Measurements from ENCODE around the gene TMUB2.

Gene TMUB2

DNA sequence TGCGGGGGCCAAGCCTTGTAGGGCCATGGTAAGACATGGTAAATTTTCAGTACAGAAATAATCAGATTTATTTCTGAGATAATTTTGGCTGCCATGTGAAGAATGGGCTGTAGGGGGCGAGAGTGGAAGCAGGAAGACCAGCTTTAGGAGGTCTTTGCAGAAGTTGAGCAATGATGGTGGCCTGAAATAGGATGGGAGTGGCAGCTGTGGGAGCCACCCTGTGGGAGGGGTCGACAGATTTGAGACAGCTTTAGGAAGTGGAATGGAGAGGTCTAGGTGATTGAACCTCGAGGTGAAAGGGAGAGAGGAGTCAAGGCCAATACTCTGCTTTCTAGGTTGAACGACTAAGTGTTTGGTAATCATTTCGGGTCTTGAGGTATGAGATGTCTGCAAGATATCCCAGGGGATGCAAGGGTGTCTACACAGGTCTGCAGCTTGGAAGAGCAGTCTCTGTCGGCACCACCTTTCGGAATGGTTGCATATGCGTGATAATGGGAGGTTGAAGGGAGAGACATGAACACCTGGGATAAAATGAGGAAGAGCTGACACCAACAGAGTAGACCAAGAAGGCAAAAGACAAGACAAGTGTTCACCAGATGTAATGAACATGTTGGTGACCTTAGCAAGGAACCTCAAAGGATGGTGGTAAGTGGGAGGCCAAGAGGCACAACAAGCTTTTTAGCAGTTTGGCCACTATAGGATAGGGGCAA, 17.1 kb downstream of the TMUB2 start:
- no peak for DNase-seq

DNA sequence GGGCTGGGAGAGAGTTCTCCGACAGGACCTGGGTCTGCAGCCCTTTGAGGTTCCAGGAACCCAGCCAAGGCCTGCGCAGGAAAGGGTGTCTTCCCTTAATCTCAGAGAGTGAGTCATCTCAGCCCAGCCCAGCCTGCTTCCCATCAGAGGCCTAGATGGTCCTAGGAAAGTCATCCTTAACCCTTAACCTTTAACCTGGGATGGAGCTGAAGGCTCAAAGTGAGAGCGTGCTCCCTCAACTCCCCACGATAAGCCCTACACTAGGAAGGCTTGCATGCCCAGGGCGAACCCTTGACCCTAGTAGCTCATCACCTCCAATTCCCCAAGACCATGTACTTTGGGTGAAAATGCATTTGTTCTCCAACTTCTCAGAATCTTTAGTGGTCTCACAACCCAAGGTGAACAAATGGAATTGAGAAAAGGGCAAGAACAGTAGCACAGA, 17.7 kb downstream of the TMUB2 start:
- DNase-seq, result no peak

DNA sequence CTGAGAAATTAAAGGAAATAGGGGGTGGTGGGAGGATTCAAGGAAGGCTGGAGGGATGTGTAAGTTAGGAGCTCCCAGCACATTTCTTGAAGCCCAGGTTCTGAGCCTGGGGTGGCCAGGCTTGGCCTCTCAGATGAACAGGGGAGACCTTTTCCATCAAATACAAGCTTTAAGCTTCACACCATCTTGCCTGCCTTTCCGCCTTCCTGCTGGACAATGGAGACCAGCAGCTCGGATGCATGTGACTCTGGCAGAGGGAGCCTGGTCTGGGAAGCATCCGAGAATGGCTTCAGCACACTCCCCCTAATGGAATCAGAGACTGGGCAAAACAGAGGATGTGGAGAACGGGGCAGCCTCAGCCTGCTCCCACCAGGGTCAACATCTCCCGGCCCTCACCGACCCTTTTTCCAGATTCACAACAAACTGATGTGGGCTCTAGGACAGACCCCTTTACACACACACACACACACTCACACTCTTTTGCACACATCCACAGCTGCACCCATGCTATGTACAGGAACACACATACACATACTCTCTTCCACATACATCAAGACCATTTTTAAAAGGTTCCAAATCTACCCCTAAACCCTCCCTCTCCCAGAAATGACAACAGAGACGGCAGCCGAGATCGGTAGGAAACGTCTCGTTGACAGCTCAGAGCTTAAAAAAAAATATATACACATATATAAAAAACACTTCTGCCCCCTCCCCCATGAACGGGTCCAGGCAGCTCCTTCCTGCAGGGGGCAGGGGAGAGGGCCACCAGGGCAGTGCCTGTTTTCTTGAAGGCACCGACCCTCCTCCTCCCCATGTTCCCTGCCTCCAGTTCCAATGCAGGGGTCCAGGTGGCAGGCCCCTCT, 19.4 kb downstream of the TMUB2 start:
- DNase-seq, result no peak

DNA sequence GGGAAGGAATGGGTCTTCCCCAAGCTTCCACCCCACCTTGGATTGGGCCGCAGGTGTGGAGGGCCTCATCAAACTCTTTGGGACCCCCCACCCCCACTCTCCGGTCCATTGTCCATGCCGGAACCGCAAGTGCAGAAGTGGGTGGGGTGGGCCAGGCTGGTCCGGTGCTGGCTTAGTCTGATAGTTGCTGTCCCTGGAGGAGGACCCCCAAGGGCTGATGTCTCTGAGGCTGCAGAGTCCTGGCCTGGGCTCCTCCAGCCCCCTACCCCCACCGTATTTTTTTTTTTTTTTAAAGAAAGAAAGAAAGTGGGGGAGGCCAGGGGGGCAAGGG, 20.0 kb downstream of the TMUB2 start:
- no peak for DNase-seq

DNA sequence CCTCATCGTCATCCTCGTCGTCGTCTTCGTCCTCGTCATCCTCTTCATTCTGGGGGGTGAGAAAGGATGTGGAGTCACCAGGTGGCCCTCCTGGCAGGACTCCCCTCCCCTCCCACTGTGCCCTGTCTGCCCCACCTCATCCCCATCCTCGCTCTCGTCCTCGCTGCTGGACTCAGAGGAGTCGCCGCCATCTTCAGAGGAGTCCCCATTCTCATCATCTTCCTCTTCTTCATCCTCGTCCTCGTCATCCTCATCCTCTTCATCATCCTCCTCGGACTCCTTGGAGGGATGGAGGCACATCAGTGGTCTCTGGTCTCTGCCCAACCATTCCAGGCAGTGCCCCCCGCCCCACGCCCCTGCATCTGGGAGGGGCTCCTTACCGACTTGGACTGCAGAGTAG, 20.5 kb downstream of the TMUB2 start:
- no peak for DNase-seq

DNA sequence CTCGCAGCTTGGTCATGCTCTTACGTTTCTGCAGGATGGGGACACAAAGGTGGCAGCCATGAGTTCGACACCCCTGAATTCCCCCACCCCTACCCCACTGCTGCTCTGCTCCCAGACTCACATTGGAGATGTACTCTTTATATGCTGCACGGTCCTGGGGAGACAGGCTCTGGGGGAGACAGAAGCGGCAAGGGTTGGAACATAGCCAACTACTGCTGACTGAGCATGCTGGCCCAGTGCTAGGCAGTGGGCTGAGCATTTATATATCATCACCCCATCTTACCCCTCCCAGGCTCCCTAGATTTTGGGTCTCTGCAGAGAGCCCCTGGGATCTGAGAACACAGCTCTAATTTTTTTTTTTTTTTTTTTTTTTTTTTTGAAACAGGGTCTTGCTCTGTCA, 21.0 kb downstream of the TMUB2 start:
- no peak for DNase-seq

DNA sequence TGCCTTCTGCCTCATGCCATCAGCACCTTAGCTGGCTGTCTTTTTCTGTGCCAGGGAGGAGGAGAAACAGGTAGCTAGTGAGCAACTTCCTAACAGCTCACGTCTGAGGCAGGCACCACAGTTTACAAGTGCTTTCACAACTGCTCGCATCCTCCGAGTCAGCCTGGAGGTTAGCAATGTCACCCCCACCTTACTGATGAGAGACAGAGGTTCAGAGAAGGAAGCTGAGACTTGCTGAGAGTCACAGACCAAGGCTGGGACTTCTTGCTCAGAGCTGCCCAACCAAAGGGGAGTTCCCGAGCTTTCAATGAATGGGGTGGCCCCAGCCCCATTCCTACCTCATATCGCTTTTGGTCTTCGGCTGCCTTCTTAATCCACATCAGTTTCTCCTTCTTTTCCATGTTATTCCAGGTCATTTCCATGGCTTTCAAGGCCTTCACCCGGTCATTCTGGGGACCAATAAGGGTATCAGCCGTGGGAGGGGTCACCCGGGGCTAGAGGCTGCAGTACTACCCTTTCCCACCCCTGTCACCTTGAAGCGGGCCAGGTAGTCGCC, 23.1 kb downstream of the TMUB2 start:
- DNase-seq, result no peak

DNA sequence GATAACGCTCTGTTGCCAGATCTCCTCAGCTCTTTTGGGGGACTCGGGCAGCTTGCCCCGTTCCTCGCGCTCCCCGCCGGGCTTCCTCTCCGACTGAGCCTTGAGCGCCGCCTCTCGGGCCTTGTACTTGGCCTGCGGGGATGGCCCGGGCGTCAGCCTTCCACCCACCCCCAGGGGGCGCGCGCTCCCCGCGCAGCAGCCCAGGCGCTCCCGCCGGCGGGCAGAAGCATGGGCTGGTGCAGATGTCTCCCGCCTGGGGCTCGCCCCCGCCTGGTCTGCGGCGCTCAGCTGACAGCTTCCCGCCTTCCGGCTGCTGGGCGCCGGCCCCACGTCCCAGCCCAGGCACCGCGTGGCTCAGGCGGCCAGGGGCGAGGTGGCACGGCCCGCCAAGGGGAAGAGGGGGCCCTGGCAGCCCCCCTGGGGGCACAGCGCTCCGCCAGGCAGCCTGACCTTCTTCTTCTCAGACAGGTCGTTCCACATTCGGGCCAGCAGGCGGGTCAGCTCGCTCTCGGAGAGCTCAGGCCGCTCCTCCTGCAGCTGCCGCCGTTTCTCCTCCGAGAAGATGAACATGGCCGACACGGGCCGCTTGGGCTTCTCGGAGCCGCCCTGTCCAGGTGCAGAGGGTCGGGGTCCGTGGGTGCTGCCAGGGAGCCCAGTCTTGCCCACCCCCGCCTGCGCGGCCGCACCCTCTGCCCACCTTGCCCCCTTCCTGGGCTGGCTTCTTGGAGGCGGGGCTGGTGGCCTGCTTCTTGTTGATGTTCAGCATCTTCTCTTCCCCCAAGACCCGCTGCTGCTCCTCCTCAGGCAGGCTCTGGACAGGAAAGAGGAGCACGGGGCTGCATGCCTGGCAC, 23.8 kb downstream of the TMUB2 start:
- DNase-seq, result peak; percentile 87

DNA sequence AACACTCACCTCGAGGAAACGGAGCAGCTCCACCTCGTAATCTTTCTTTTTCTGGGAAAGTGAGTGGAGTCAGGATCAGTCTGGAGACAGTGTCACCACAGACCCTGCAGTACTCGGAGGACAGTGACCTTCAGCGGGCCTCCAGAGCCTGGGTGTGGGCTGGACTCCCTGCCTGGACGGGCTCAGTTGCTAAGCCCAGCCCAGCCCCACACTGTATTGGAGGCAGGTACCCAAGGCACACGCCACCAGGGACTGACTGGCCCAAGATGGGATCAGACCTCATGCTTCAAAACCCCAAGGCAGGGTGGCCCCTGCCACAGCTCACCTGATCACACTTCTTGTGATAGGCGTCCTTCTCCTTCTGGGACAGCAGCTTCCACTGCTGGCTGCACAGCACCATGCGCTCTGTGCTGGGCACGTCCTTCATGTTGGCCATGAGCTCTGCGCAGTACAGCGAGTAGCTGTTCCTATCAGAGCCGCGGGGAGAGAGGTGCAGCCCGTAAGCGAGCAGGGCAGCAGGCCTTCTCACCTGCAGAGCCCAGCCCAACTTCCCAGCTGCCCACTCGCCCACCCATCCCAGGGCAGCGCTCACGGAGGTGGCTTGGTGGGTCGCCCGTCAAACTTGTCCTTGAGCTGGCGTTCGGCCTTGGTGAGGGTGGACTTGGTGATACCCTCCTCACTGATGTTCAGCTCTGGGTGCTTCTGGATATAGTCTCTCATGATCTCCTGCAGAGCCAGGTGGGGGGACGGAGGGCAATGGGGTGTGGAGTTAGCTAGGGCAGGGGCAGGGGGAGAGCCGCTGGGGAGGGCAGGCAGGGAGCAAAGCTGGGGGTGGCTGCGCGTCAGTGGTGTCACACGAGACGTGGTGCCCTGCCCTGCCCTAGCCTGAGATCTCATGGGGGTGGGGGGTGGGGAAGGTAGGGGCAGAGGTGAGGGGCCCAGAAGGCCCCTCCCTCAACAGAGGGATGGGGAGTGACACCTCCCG, 24.8 kb downstream of the TMUB2 start:
- no peak for DNase-seq

DNA sequence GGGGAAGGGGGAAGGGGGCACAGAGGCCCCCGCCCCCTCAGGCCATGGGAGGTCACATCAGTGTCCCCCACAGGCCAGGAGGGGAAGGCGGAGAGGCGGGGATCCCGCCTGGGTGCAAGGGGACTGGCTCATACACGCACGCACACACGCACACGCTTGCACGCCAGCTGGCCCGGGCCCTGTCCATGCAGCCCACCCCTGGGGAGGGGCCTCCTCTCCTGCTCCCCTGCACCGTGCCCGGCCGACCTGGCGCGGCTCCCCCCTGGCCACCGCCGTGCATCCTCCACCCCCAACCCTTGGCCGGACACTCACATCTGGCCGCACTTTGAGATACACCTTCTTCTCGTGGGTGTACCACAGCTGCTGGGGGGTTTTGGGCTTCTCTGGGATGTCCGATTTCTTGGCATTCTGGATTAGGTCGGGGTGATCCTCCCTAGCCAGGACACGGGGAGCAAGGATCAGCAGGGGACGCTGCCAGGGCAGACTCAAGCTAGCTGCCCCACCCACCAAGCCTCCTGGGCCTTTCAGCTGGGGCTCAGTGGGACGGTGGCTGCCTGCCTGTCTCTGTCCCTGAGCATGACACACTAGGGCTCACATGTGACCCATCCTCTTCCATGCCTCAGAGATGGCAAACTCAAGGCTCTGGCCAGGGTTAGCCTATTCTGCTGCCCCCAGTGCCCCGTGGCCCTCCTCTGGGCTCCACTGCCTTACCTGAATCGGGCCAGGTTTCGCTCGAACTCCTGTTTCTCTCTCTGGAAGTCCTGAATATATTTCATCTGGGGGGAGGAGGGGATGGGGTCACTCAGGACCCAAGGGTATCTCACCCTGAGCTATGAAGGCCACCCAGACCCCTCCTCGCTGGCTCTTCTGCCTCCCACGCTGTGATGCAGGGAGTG, 26.0 kb downstream of the TMUB2 start:
- no peak for DNase-seq

DNA sequence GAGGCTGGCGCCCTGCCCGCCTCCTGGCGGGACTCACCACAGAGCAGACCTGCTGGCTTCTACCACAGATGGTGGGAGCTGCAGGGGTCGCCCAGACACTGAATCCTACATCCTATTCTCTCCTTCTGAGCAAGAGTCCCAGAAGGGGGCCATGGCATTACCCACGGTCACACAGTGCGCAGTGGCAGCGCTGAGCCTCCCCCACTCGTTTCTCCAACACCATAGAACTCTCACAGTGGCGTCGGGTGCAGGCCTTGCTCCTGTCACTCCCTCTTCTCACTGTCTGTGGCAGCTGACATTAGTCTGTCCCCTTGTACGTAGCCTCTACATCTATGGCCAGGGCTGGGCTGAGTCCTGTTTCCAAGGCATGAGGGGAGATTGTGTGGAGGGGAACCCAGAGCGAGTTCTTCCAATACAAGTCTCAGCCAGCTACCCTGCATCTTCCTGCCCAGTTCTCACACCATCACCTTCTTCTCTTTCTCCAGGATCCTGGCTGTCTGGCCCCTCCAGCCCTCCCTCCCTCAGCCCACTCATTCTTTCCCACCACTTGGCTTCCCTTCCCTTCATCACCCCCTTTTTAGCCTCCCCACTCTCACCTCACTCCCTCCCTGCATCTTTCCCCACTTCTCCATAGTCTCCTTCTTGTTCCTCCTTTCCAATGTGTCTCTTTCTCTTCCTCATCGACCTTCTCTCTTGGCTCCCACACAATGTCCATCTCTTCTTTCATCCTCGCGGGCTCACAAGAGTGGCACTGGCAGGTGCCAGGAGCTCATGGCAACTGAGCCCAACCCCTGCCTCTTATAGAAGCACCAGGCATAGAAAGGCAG, 26.8 kb downstream of the TMUB2 start:
- DNase-seq, result no peak

DNA sequence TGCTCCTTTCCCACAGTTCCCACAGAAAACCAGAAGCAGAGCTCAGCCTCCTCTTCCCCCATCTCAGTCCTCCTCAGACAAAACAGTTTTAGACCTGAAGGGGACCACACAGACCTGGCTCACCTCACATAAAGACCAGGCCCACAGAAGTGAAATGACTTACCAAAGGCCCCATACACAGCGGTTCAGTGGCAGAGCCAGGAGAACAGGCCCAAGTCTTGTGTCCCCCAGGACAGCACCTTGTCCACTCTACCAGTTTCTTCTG, 27.4 kb downstream of the TMUB2 start:
- DNase-seq, result no peak

DNA sequence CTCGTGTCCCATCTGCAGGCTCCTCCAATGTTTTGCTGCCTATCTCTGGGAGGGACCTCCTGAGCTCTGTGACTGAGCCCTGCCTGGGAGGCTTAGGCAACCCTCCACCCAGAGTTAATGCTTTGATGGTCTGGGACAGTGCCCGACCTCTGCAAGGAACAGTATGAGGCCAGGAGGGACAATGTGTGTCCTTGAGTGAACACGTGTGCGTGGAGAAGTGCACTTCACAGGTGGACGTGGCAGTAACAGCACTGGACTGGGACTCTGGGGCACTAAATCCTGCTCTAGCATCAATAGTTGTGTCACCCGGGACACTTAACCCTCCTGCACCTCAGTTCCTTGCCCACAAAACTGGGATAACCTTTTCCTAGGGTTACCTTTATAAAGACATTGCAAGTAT, 28.1 kb downstream of the TMUB2 start:
- no peak for DNase-seq

DNA sequence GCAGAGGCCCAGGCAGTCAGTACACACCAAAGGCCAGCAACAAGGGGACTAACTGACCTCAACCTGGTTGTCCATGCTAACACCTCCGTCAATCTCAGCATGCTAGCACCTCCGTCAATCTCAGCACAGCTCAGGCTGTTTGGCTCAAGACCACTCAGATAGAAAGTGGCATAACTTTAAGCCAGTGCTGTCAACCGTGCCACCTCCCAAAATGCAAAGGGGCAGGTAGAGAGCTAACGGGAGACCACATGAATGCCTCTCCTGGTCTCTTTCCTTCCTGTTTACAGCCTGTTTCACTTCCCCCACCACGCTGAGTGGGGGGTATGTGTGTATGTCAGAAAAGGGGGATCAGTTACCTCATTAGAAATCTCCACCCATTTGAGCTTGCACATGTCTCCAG, 29.4 kb downstream of the TMUB2 start:
- no peak for DNase-seq

DNA sequence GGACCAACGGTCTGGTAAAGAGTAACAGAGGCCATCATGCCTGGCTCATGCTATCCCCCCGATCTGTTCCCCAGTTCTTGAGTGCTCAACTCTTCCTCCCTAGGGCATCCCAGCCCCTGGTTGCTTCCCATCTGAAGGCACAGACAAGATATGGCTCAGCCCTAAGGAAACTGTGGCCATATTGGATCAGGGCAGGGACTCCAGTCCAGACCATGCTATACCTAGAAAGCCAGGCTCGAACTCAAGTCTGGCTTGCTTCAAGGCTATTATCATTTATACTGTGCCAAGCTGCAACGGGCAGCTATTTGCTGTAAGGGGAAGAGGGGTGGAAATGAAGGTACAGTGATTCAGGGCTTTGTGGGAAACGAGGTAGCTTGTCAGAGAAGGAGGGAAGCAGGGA, 29.9 kb downstream of the TMUB2 start:
- DNase-seq, result no peak

DNA sequence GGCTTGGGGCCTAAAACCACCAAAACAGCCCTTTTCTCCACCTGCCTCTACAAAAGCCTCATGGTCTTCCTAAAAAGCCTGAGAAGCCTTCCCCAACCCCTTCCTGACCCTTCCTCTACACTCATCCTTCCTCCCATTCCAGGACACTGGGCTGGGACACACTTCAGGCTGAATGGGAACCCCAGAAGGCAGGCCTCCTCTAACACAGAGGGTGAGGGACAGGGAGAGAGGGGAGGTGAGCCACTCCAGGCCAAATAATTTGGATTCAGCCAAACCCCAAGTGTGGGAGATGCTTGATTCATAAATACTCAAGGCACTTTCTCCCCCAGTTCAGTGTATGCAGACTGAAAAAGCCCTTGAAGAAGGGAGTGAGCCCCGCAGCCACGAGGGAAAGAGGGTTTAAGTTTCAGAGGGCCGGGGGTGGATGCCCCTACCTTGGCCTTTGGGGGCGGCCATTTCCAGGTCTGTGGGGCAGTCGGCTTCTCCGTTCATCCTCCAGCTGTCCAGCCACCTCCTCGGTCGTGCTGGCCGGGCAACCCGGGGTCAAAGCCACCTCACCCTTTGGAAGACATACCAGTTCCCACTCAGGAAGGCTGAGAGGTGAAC, 31.1 kb downstream of the TMUB2 start:
- DNase-seq, result no peak

DNA sequence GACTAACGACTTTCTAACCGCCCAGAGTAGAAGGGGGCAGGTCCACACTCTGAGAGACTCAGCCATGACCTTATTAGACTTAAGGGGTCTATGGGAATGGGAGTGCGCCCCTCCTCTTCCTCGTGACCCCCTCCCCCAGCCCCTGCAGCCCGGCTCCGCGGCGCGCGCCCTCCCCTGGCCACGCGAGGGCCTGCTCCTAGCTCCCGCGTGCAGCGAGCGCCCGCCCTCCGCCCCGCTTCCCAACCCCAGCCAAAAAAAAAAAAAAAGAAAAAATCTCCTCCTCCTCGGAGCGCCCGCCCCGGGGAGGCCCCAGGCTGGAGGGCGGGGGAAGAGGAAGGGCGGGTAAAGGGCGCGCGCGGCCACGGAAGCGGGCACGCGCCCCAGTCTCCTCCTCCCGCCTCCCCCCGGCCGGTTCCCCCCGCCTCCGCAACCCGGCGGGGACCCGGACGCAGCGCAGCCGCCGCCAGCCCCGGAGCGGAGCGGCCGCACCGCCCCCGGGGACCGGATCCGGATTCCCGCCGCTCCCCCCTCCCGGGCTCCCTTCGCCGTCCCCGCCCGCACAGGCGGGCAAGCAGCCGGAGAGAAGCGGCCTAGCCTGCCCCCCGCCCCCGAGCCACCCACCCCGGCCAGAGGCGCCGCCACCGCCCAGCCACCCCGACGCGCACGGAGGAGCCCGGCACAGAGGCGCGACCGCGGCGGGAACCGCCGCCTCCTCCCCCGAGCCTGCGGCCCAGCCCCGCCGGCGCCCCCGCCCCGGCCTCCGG, 31.8 kb downstream of the TMUB2 start:
- DNase-seq, result peak; percentile 83

DNA sequence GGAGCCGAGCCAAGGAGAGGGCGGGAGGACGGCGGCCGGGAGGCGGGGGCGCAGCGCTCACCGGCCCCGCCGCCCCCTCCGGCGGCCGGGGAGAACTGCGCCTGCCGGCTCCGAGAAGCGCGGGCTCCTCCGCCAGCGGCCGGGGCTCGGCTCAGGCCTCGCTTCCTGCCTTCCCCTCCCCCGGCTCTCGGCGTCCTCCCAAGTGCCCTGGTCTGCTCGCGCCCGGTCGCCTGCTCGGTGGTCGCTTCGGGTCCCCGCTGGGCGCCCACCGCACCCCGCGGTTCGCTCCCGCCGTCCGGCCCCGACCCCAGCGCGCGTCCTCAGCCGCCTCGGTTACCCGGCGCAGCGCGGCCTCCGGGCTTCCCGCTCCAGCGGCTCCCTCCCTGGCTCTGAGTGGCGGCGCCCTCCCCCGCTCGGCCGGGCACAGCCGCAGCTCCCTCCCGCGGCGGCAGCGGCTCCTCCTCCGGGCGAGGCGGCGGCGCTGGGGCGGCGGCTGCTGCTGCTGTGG, 32.4 kb downstream of the TMUB2 start:
- DNase-seq, result peak; percentile 59

All from activated CD4-positive, alpha-beta T cell treated with anti-CD3 and anti-CD28 coated beads for 1 hour (primary cell).